Measurements from ENCODE around the gene PDXDC1. TPM values are rescaled to one million over a fixed set of nuclear protein-coding genes. Genes with fewer than 3 reads are reported as not detected.
"Not testable (repeated sequence)": the region's sequence is repeated elsewhere in the genome, so short reads cannot be mapped to it uniquely, and the experiment has no call there.

PDXDC1 gene
- polyA plus RNA-seq, 3 donors, result 107 to 150 (median 108) TPM

- not testable (repeated sequence) for DNase-seq
Observed at GRCh38 chr16:15002448-15002847, 27.6 kb downstream of the PDXDC1 start.

DNA sequence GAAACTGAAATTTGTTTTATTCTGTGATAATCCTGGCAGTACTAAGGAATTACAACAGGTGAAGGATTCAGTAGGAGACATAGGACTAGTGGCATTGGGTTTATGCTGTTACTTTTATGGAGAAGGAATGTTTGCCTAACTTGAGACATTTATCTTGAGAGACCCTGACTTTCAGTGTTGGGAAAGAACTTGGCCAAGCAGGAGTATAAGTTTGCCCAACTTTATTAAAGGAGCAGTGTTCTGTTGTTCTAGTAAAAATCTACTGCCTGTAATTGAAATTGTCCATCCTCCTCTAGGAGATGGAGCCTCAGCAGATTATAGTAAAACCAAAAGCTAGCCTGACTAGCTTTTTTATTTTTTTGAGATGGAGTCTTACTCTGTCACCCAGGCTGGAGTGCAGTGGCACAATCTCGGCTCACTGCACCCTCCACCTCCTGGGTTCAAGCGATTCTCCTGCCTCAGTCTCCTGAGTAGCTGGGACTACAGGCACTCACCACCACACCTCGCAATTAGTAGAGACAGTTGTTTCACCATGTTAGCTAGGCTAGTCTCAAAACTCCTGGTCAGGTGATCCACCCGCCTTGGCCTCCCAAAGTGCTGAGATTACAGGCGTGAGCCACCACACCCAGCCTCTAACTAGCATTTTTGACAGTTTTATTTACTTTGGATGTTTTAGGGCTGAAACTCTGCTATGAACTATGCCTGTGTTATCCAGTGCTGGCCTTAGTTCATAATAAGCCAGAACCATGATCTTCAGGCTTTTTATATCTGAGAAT lies 30.7 kb downstream of the PDXDC1 start:
- not testable (repeated sequence) for DNase-seq

DNA sequence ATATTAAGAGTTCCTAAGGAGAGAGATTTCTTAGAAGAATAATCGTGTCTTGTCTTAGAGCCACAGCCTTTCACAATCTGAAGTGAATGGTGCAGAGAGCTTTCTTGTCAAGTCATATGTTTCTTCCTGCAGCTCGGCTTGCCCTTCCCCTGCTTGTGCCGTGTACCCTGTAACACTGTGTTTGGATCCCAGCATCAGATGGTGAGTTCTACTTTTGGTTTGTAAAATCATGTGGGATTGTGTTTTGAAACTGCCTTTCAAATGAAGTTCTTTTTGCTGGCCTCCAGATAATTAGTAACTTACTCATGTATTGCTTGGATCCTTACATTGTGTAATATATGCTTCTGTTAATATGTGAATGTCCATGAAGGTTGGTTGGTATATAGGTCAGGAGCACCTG lies 33.8 kb downstream of the PDXDC1 start:
- DNase-seq, result not testable (repeated sequence)

DNA sequence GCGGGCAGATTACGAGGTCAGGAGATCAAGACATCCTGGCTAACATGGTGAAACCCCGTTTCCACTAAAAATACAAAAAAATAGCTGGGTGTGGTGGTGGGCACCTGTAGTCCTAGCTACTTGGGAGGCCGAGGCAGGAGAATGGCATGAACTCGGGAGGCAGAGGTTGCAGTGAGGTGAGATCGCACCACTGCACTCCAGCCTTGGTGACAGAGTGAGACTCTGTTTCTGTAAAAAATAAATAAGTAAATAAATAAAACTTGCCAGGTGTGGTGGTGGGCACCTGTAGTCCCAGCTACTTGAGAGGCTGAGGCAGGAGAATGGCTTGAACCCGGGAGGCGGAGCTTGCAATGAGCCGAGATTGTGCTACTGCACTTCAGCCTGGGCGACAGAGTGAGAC lies 38.1 kb downstream of the PDXDC1 start:
- not testable (repeated sequence) for DNase-seq

DNA sequence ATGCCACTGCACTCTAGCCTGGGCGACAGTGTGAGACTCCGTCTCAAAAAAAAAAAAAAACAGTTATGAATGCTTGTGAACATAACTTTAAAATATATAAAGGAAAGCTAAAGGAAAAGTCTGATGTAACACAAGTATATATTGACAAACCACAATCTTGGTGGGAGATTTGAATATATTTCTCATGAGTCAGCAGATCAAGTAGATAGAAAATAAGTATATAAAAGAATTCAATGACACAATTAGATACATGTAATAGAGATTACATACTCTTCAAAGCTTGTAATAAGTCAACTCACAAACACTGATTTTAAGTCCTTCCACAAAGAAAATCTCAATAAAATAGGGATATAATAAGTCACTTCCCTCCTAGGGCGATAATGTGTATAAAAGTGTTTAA lies 40.8 kb downstream of the PDXDC1 start:
- DNase-seq, result not testable (repeated sequence)

DNA sequence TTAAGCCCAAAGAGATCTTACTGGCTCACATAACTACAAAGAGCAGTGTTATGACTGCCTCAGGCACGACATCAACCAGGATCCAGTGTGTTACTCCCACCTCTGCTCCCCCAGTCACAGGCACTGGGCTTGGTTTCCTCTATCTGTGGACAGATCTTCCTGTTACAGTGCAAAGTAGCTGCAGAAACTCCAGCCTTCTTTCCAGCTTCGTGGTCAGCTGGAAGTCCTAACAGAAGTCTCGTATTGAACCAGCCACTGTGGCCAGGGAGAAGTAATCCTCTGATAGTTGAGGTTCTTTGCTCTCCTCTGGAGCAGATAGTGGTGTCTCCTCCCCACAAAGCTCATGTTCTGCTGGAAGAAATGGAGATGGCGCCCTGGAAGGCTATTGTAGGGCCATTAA lies 41.5 kb downstream of the PDXDC1 start:
- DNase-seq, result not testable (repeated sequence)

GRCh38 chr16:15016951-15017580 lies 42.2 kb downstream of the PDXDC1 start:
- not testable (repeated sequence) for DNase-seq

GRCh38 chr16:15021429-15021828 lies 46.6 kb downstream of the PDXDC1 start:
- DNase-seq, result not testable (repeated sequence)

- not testable (repeated sequence) for DNase-seq
Observed at GRCh38 chr16:15022194-15022593, 47.4 kb downstream of the PDXDC1 start.

- not testable (repeated sequence) for DNase-seq
Observed at GRCh38 chr16:15023381-15024077, 48.7 kb downstream of the PDXDC1 start.

DNA sequence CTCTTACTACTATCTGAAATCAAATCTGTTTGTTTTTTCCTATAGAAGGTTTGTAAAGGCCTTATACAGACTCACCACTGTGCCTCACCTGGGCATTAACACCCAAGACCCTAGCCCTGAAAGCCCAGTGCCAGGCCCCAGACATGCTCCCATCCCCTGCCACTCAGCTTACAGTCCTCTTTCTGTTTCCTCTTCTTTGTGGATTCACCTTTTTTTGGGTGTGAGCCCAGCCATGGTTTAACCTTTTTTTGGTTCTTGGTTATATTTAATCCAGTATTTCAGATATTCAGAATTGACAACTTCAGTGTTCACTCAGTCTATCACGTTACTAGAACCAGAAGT lies 50.0 kb downstream of the PDXDC1 start:
- not testable (repeated sequence) for DNase-seq

GRCh38 chr16:15025234-15025951 lies 50.6 kb downstream of the PDXDC1 start:
- DNase-seq, result not testable (repeated sequence)

GRCh38 chr16:15027051-15027450 lies 52.2 kb downstream of the PDXDC1 start:
- DNase-seq, result not testable (repeated sequence)

DNA sequence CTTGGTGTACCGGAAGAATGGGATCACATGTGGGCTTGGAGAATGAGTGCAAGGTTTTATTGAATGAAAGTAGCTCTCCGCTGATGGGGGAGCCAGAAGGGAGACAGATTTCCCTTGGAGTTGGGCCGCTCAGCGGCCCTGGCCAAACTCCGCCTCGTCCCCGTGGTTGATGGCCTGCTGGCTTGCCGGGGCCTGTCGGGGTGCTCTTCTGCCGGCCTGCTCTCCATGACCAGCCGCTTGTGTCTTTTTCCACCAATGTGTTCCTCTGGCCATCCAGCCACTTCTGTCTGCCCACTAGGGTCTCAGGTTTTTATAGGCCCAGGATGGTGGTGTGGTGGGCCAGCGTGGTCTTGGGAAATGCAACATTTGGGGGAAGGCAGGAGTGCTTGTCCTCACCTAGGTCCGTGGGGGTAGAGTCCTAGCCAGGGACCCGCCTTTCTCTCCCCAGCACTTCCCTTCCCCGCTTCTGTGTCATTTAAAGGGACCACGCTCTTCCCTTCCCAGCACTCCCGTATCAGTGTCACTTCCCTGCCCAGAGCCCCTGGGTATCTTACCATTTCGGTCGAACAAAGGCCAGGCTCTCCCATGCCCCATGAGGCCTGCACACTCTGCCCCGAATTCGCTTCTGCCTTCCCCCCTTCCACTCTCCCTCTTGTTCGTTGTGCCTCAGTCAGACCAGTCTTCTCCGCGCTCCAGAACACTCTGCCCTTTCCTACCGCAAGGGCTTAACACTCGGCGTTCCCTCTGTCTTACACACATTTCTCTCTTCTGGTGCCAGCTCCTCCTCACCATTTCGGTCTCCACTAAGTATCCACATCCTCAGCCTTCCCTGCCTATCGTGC lies 52.9 kb downstream of the PDXDC1 start:
- not testable (repeated sequence) for DNase-seq

GRCh38 chr16:15028345-15028715 lies 53.5 kb downstream of the PDXDC1 start:
- DNase-seq, result not testable (repeated sequence)

- DNase-seq, result not testable (repeated sequence)
Observed at GRCh38 chr16:15028801-15029698, 54.2 kb downstream of the PDXDC1 start.

DNA sequence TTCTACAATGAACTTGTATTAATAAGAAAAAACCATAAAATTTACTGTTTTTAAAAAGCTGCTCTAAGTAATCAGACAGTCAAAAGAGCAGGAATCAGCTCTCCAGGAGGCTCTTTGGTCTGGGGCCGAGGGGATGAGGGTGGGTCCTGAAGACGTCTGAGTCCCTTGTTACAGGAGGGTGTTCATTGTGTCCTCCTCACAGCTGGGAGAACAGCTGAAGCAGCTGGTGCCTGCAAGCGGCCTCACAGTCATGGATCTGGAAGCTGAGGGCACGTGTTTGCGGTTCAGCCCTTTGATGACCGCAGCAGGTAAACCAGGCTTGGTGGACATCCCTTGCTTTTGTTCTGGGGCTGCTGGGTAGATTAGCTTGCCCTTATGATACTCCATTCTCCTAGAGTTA lies 54.9 kb downstream of the PDXDC1 start:
- DNase-seq, result not testable (repeated sequence)

DNA sequence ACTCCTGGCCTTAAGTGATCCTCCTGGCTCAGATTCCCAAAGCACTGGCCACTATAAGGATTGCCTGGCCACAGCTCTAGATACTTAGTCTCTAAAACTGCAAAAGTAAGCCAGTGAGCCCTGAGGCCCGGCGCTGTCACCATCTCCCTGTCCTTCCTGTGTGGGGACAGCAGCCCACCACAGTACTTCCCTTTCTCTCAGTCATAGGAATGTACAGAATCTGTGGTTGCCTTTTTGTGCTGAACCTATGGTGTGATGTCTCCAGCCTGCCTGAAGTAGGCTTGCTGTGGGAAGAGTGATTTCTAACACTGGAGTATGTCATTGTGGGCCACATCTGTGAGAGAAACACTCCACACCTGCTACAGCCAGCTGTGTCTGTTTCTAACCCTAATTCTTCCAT lies 56.4 kb downstream of the PDXDC1 start:
- DNase-seq, result no peak

DNA sequence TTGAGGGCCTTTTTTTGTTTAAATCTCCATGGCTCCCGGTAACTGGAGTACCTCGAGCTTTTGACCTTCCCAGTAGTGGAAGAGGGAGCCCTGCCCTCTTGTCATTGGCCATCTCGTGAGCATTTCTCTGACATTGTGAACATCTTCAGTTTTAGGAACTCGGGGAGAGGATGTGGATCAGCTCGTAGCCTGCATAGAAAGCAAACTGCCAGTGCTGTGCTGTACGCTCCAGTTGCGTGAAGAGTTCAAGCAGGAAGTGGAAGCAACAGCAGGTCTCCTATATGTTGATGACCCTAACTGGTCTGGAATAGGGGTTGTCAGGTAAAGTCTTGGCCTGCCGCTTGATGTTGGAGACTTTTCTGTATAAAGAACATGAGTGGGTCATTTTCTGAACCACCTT lies 56.8 kb downstream of the PDXDC1 start:
- DNase-seq, result no peak

Measured in renal pelvis (tissue), 4 donors.